SK-N-SH treated with all-trans-retinoic acid at 6 μM for 48 hours (cell line): ENCODE measurements around the gene C10orf62.

Source experiments
- ATAC-seq: fragments of 200-7000 bp; cut with Tn5 transposase; 3 replicates; pipeline ENCODE4 v1.9.1; 2020; ENCODE audit warnings: mild to moderate bottlenecking, moderate library complexity
- ARNTL ChIP-seq: fragments of 450-650 bp; formaldehyde crosslinking; IDR thresholded peaks from 2 replicates; pipeline ENCODE4 v1.5.0; 2020; ENCODE audit warnings: low read depth, mild to moderate bottlenecking, moderate library complexity, borderline replicate concordance
- BACH2 ChIP-seq: fragments of 250-450 bp; sonication (Bioruptor Pico); IDR thresholded peaks from 2 replicates; pipeline ENCODE4 v1.9.0; 2021; ENCODE audit warnings: mild to moderate bottlenecking, borderline replicate concordance
- CSDC2 ChIP-seq: fragments of 250-450 bp; sonication (Bioruptor Pico); IDR thresholded peaks from 2 replicates; pipeline ENCODE4 v1.5.0; 2020; ENCODE audit warnings: mild to moderate bottlenecking, moderate library complexity
- ESRRG ChIP-seq: fragments of 250-450 bp; sonication (Bioruptor Pico); IDR thresholded peaks from 2 replicates; pipeline ENCODE4 v1.6.1; 2021; ENCODE audit warnings: mild to moderate bottlenecking
- GLIS3 ChIP-seq: fragments of 250-450 bp; sonication (Bioruptor Pico); IDR thresholded peaks from 2 replicates; pipeline ENCODE4 v1.5.0; 2020; ENCODE audit warnings: mild to moderate bottlenecking, moderate library complexity
- ISL1 ChIP-seq: fragments of 250-450 bp; sonication (Bioruptor Pico); IDR thresholded peaks from 2 replicates; pipeline ENCODE4 v2.1.2; 2022; ENCODE audit warnings: mild to moderate bottlenecking, moderate library complexity
- PATZ1 ChIP-seq: fragments of 250-450 bp; sonication (Bioruptor Pico); IDR thresholded peaks from 2 replicates; pipeline ENCODE4 v1.8.0; 2020; ENCODE audit warnings: mild to moderate bottlenecking, moderate library complexity, borderline replicate concordance
- PPARA ChIP-seq: fragments of 250-450 bp; sonication (Bioruptor Pico); IDR thresholded peaks from 2 replicates; pipeline ENCODE4 v1.5.0; 2020; ENCODE audit warnings: mild to moderate bottlenecking, borderline replicate concordance
- SNAI2 ChIP-seq: fragments of 250-450 bp; sonication (Bioruptor Pico); IDR thresholded peaks from 2 replicates; pipeline ENCODE4 v1.5.0; 2020; ENCODE audit warnings: mild to moderate bottlenecking, moderate library complexity
- TCF4 ChIP-seq: fragments of 250-450 bp; sonication (Bioruptor Pico); IDR thresholded peaks from 2 replicates; pipeline ENCODE4 v1.8.0; 2021; ENCODE audit warnings: mild to moderate bottlenecking, moderate library complexity, borderline replicate concordance
- TOX ChIP-seq: fragments of 250-450 bp; sonication (Bioruptor Pico); IDR thresholded peaks from 2 replicates; pipeline ENCODE4 v1.8.0; 2021; ENCODE audit warnings: mild to moderate bottlenecking, moderate library complexity, borderline replicate concordance
- TSHZ2 ChIP-seq: fragments of 250-450 bp; sonication (Bioruptor Pico); IDR thresholded peaks from 2 replicates; pipeline ENCODE4 v1.5.0; 2020; ENCODE audit warnings: mild to moderate bottlenecking, moderate library complexity
- ZC3H10 ChIP-seq: fragments of 250-450 bp; sonication (Bioruptor Pico); IDR thresholded peaks from 2 replicates; pipeline ENCODE4 v1.5.1; 2021; ENCODE audit warnings: mild to moderate bottlenecking, moderate library complexity
- ZFP3 ChIP-seq: fragments of 250-450 bp; sonication (Bioruptor Pico); IDR thresholded peaks from 2 replicates; pipeline ENCODE4 v1.5.0; 2020; ENCODE audit warnings: mild to moderate bottlenecking, moderate library complexity
- ZFP30 ChIP-seq: fragments of 450-650 bp; formaldehyde crosslinking; IDR thresholded peaks from 2 replicates; pipeline ENCODE4 v1.5.0; 2022; ENCODE audit warnings: mild to moderate bottlenecking, moderate library complexity
- ZNF565 ChIP-seq: fragments of 450-650 bp; formaldehyde crosslinking; conservative IDR thresholded peaks from 2 replicates; pipeline ENCODE4 v1.5.0; 2020; ENCODE audit warnings: low read depth, mild to moderate bottlenecking, moderate library complexity
- ZNF8 ChIP-seq: fragments of 450-650 bp; formaldehyde crosslinking; IDR thresholded peaks from 2 replicates; pipeline ENCODE4 v1.5.0; 2020; ENCODE audit warnings: mild to moderate bottlenecking, moderate library complexity
- TF ChIP-seq, protein P1 (sequence below): fragments of 250-450 bp; sonication (Bioruptor Pico); IDR thresholded peaks from 2 replicates; pipeline ENCODE4 v1.5.1; 2020; ENCODE audit warnings: low read depth, mild to moderate bottlenecking, moderate library complexity
- TF ChIP-seq, protein P2 (sequence below): fragments of 250-450 bp; sonication (Bioruptor Pico); IDR thresholded peaks from 2 replicates; pipeline ENCODE4 v1.8.0; 2021; ENCODE audit warnings: low read depth, mild to moderate bottlenecking, moderate library complexity, borderline replicate concordance
- TF ChIP-seq, protein P3 (sequence below): fragments of 250-450 bp; sonication (Bioruptor Pico); IDR thresholded peaks from 2 replicates; pipeline ENCODE4 v1.5.1; 2021; ENCODE audit warnings: mild to moderate bottlenecking, moderate library complexity

C10orf62 gene

DNA sequence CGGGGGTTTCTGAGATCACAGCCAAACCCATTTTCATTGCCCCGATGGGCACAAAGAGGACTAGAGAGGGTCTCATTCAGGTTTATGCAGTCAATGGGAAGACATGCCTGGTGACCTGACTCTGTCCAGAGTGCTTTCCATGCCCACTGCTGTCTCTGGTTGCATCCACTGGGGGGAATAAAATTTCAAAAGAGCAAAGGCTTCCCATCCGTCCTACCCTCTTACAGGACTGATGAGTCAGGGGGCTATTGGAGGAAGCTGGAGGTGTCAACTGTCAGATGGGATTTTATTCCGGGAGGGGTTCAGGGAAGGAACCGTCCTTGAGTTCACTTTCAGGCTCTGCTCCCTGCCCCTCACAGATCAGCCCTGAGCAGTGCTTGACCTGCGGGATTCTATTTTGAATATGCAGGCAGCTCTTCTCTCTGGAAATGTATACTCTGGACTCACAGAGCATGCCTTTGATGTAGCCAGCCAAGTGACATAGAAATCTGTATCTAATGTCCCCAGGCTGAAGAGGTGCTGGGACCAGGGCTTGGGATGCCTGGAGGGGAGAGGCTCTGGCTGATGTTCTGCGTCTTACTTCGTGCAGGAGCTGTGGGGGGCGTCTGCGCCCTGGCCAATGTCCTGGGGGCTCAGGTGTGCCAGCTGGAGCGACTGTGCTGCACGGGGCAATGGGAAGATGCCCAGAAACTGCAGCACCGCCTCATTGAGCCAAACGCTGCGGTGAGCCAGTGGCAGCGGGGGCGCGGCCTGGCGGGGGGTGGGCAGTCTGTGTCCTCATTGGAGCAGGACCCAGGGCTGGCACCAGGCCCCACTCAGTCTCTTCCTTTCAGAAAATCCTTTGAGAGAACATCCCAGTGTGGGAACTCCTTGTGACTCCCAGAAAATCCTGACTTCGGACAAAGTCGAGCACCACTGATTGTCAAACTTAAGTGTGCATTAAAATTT, 12.0 kb downstream of the C10orf62 start:
- no peak for TF ChIP-seq ZFP3 (CRISPR knock-in tag)
- TF ChIP-seq ARNTL (CRISPR knock-in tag): no peak
- TF ChIP-seq, protein P1, sequence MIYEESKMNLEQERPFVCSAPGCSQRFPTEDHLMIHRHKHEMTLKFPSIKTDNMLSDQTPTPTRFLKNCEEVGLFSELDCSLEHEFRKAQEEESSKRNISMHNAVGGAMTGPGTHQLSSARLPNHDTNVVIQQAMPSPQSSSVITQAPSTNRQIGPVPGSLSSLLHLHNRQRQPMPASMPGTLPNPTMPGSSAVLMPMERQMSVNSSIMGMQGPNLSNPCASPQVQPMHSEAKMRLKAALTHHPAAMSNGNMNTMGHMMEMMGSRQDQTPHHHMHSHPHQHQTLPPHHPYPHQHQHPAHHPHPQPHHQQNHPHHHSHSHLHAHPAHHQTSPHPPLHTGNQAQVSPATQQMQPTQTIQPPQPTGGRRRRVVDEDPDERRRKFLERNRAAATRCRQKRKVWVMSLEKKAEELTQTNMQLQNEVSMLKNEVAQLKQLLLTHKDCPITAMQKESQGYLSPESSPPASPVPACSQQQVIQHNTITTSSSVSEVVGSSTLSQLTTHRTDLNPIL (CRISPR knock-in tag): no peak
- no peak for TF ChIP-seq TOX (CRISPR knock-in tag)
- no peak for TF ChIP-seq ESRRG (CRISPR knock-in tag)
- TF ChIP-seq GLIS3 (CRISPR knock-in tag): no peak
- TF ChIP-seq ZFP30 (CRISPR knock-in tag): no peak
- TF ChIP-seq CSDC2 (CRISPR knock-in tag): no peak
- TF ChIP-seq TSHZ2 (CRISPR knock-in tag): no peak
- no peak for TF ChIP-seq TCF4 (CRISPR knock-in tag)
- TF ChIP-seq, protein P2, sequence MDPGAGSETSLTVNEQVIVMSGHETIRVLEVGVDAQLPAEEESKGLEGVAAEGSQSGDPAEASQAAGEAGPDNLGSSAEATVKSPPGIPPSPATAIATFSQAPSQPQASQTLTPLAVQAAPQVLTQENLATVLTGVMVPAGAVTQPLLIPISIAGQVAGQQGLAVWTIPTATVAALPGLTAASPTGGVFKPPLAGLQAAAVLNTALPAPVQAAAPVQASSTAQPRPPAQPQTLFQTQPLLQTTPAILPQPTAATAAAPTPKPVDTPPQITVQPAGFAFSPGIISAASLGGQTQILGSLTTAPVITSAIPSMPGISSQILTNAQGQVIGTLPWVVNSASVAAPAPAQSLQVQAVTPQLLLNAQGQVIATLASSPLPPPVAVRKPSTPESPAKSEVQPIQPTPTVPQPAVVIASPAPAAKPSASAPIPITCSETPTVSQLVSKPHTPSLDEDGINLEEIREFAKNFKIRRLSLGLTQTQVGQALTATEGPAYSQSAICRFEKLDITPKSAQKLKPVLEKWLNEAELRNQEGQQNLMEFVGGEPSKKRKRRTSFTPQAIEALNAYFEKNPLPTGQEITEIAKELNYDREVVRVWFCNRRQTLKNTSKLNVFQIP: no peak
- no peak for TF ChIP-seq PPARA
- TF ChIP-seq ZNF565 (CRISPR knock-in tag): no peak
- no peak for TF ChIP-seq PATZ1 (CRISPR knock-in tag)
- TF ChIP-seq BACH2 (CRISPR knock-in tag): no peak
- TF ChIP-seq ZNF8 (CRISPR knock-in tag): no peak
- TF ChIP-seq ZC3H10 (CRISPR knock-in tag): no peak
- ATAC-seq: no peak

DNA sequence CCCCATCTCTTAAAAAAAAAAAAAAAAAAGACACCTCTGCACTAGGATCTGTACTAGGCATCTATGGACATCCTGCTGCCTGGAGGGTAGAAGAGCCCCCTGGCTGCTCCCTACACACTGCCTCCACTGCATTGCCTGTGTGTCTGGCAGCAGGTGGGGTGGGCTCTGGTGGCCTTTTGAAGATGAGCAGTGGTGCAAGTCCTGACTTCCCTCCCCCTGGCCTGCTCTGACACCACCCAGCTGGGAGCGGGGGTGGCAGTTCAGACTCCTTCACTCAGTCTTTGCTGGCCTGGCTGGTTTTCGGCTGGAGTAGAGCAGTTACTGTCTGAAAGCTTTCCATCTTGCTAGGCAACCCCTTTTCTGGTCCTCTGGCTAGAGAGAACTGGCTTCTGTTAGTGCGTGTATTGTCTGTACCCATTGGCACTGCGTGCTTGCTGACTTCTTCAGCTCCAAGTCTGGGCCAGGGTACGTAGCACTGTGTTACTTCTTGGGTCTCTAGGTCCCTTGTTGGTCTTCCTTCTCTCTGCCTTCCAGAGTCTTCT, 17.6 kb downstream of the C10orf62 start:
- no peak for ATAC-seq
- TF ChIP-seq, protein P3, sequence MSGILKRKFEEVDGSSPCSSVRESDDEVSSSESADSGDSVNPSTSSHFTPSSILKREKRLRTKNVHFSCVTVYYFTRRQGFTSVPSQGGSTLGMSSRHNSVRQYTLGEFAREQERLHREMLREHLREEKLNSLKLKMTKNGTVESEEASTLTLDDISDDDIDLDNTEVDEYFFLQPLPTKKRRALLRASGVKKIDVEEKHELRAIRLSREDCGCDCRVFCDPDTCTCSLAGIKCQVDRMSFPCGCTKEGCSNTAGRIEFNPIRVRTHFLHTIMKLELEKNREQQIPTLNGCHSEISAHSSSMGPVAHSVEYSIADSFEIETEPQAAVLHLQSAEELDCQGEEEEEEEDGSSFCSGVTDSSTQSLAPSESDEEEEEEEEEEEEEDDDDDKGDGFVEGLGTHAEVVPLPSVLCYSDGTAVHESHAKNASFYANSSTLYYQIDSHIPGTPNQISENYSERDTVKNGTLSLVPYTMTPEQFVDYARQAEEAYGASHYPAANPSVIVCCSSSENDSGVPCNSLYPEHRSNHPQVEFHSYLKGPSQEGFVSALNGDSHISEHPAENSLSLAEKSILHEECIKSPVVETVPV (CRISPR knock-in tag): no peak
- TF ChIP-seq ZNF565 (CRISPR knock-in tag) (no peak), CSDC2 (CRISPR knock-in tag) (no peak), SNAI2 (CRISPR knock-in tag) (no peak), ZFP30 (CRISPR knock-in tag) (no peak), PPARA (no peak), TOX (CRISPR knock-in tag) (no peak), ISL1 (CRISPR knock-in tag) (no peak)
- TF ChIP-seq, protein P1 (CRISPR knock-in tag): no peak
